HT1080 (cell line): ENCODE measurements around the gene TUBGCP6. TPM values are rescaled to one million over a fixed set of nuclear protein-coding genes. Genes with fewer than 3 reads are reported as not detected.

ENCODE experiments used
- DNase-seq: peaks from one replicate; pipeline ENCODE4 v3.0.0-alpha.2; 2015; ENCODE audit warnings: low read depth
- total RNA-seq: library from RNA; depleted of rRNA; stranded (reverse); fragments of >200 nt; shearing (Covaris generic); gene quantifications from 2 replicates; pipeline ENCODE4 v1.2.3, GENCODE V29; 2014

Gene TUBGCP6
- total RNA-seq, 1 experiment from 2014 or later: 13.1 TPM

GRCh38 chr22:50252082-50253045 is 7.5 kb upstream of the TUBGCP6 start:
- DNase-seq: peak; percentile 72

GRCh38 chr22:50251477-50252081 is 6.8 kb upstream of the TUBGCP6 start:
- DNase-seq: no peak

GRCh38 chr22:50250555-50251476 is 6.0 kb upstream of the TUBGCP6 start, which contains the start of gene HDAC10:
HDAC10 (minus strand) TSS chr22:50251265; CDS start chr22:50251032, 233 bp downstream.
- peak; percentile 75 for DNase-seq

GRCh38 chr22:50250249-50250554 is 5.4 kb upstream of the TUBGCP6 start:
- DNase-seq: no peak

GRCh38 chr22:50249341-50250248 is 4.8 kb upstream of the TUBGCP6 start:
- DNase-seq: no peak

GRCh38 chr22:50248196-50249081 is 3.6 kb upstream of the TUBGCP6 start:
- DNase-seq: no peak

- no peak for DNase-seq
These were observed 2.9 kb upstream of the TUBGCP6 start for GRCh38 chr22:50247748-50248147.

GRCh38 chr22:50246242-50247175 is 1.7 kb upstream of the TUBGCP6 start:
- no peak for DNase-seq

- no peak for DNase-seq
These were observed 620 bp upstream of the TUBGCP6 start for GRCh38 chr22:50245214-50246072.

- DNase-seq: no peak
These were observed 971 bp downstream of the TUBGCP6 start for GRCh38 chr22:50243685-50244419.

GRCh38 chr22:50242406-50242949 is 2.3 kb downstream of the TUBGCP6 start:
- no peak for DNase-seq

- peak; percentile 42 for DNase-seq
These were observed 6.1 kb downstream of the TUBGCP6 start for GRCh38 chr22:50238755-50239154.

- DNase-seq: no peak
These were observed 8.0 kb downstream of the TUBGCP6 start for GRCh38 chr22:50236731-50237409.

- no peak for DNase-seq
These were observed 11.6 kb downstream of the TUBGCP6 start for GRCh38 chr22:50233223-50233622.

- DNase-seq: no peak
These were observed 12.2 kb downstream of the TUBGCP6 start for GRCh38 chr22:50232481-50233151.
